Measurements from ENCODE around the gene MAP1LC3A.

The MAP1LC3A gene

GRCh38 chr20:34529742-34530141 is 28.8 kb upstream of the MAP1LC3A start:
- no peak for DNase-seq (ENCODE audit: low read depth in 2 of 2)

- no peak for DNase-seq (ENCODE audit: low read depth in 2 of 2)
Measured at GRCh38 chr20:34530342-34530741, 28.2 kb upstream of the MAP1LC3A start.

GRCh38 chr20:34531608-34532265 is 26.8 kb upstream of the MAP1LC3A start:
- DNase-seq (ENCODE audit: low read depth in 2 of 2): no peak

GRCh38 chr20:34532320-34532719 is 26.2 kb upstream of the MAP1LC3A start:
- DNase-seq (ENCODE audit: low read depth in 2 of 2): no peak

- no peak for DNase-seq (ENCODE audit: low read depth in 2 of 2)
Measured at GRCh38 chr20:34532756-34533155, 25.8 kb upstream of the MAP1LC3A start.

GRCh38 chr20:34534391-34535165 is 23.9 kb upstream of the MAP1LC3A start:
- DNase-seq (ENCODE audit: low read depth in 2 of 2): no peak

GRCh38 chr20:34535301-34535840 is 23.1 kb upstream of the MAP1LC3A start:
- DNase-seq (ENCODE audit: low read depth in 2 of 2): no peak

GRCh38 chr20:34535857-34536256 is 22.7 kb upstream of the MAP1LC3A start:
- DNase-seq (ENCODE audit: low read depth in 2 of 2): no peak

GRCh38 chr20:34536798-34537394 is 21.6 kb upstream of the MAP1LC3A start:
- DNase-seq (ENCODE audit: low read depth in 2 of 2): no peak

GRCh38 chr20:34537651-34538050 is 20.9 kb upstream of the MAP1LC3A start:
- no peak for DNase-seq (ENCODE audit: low read depth in 2 of 2)

- no peak for DNase-seq (ENCODE audit: low read depth in 2 of 2)
Measured at GRCh38 chr20:34538671-34539123, 19.8 kb upstream of the MAP1LC3A start.

GRCh38 chr20:34539756-34540155 is 18.8 kb upstream of the MAP1LC3A start:
- no peak for DNase-seq (ENCODE audit: low read depth in 2 of 2)

GRCh38 chr20:34540596-34541263 is 17.8 kb upstream of the MAP1LC3A start:
- no peak for DNase-seq (ENCODE audit: low read depth in 2 of 2)

GRCh38 chr20:34541264-34541901 is 17.1 kb upstream of the MAP1LC3A start:
- DNase-seq (ENCODE audit: low read depth in 2 of 2): no peak

- DNase-seq (ENCODE audit: low read depth in 2 of 2): no peak
Measured at GRCh38 chr20:34541917-34542316, 16.6 kb upstream of the MAP1LC3A start.

GRCh38 chr20:34542439-34542838 is 16.1 kb upstream of the MAP1LC3A start:
- no peak for DNase-seq (ENCODE audit: low read depth in 2 of 2)

GRCh38 chr20:34543463-34544056 is 15.0 kb upstream of the MAP1LC3A start:
- DNase-seq (ENCODE audit: low read depth in 2 of 2): no peak

GRCh38 chr20:34544109-34544796 is 14.3 kb upstream of the MAP1LC3A start:
- DNase-seq (ENCODE audit: low read depth in 2 of 2): no peak

GRCh38 chr20:34546751-34547181 is 11.8 kb upstream of the MAP1LC3A start:
- no peak for DNase-seq (ENCODE audit: low read depth in 2 of 2)

- no peak for DNase-seq (ENCODE audit: low read depth in 2 of 2)
Measured at GRCh38 chr20:34547844-34548613, 10.5 kb upstream of the MAP1LC3A start.

All from stimulated activated CD8-positive, alpha-beta memory T cell treated with anti-CD3 and anti-CD28 coated beads, Interleukin-7, amount 100 ng/mL, for 4 hours (primary cell).